HEK293 (cell line): ENCODE results near the gene NR1H3.

Experiments used
- BCL11A ChIP-seq: fragments of 450-650 bp; formaldehyde crosslinking; IDR thresholded peaks from 2 replicates; pipeline ENCODE4 v1.5.1; 2016; ENCODE audit warnings: low read depth, missing biosample characterization, missing genetic modification characterization
- KLF8 ChIP-seq: fragments of 450-650 bp; formaldehyde crosslinking; IDR thresholded peaks from 2 replicates; pipeline ENCODE4 v1.5.1; 2016; ENCODE audit warnings: missing biosample characterization, missing genetic modification characterization
- RBAK ChIP-seq: fragments of 450-650 bp; formaldehyde crosslinking; IDR thresholded peaks from 2 replicates; pipeline ENCODE4 v1.5.1; 2016; ENCODE audit warnings: missing biosample characterization, missing genetic modification characterization
- TRIM28 ChIP-seq: IDR thresholded peaks from 2 replicates; pipeline ENCODE4 v1.6.1; 2011; ENCODE audit warnings: low read length, control low read depth, borderline replicate concordance
- ZNF121 ChIP-seq: fragments of 450-650 bp; formaldehyde crosslinking; IDR thresholded peaks from 2 replicates; pipeline ENCODE4 v1.5.1; 2016; ENCODE audit warnings: missing biosample characterization, missing genetic modification characterization
- ZNF157 ChIP-seq: fragments of 450-650 bp; formaldehyde crosslinking; IDR thresholded peaks from 2 replicates; pipeline ENCODE4 v1.5.1; 2016; ENCODE audit warnings: missing biosample characterization, missing genetic modification characterization
- ZNF19 ChIP-seq: fragments of 450-650 bp; formaldehyde crosslinking; IDR thresholded peaks from 2 replicates; pipeline ENCODE4; 2016; ENCODE audit warnings: missing biosample characterization, missing genetic modification characterization, low read depth
- ZNF292 ChIP-seq: fragments of 450-650 bp; formaldehyde crosslinking; IDR thresholded peaks from 2 replicates; pipeline ENCODE4 v1.5.1; 2016; ENCODE audit warnings: low read depth, missing biosample characterization, missing genetic modification characterization, borderline replicate concordance
- ZNF37A ChIP-seq: fragments of 450-650 bp; IDR thresholded peaks from 2 replicates; pipeline ENCODE4 v1.5.1; 2018; ENCODE audit warnings: missing biosample characterization, missing genetic modification characterization
- ZNF571 ChIP-seq: fragments of 450-650 bp; formaldehyde crosslinking; IDR thresholded peaks from 2 replicates; pipeline ENCODE4 v1.5.0; 2017; ENCODE audit warnings: missing biosample characterization, missing genetic modification characterization
- ZNF626 ChIP-seq: fragments of 450-650 bp; sonication (Bioruptor Pico); formaldehyde crosslinking; IDR thresholded peaks from 2 replicates; pipeline ENCODE4 v1.5.1; 2018; ENCODE audit warnings: missing biosample characterization, missing genetic modification characterization, inconsistent platforms
- ZNF629 ChIP-seq: fragments of 450-650 bp; formaldehyde crosslinking; IDR thresholded peaks from 2 replicates; pipeline ENCODE4 v1.5.1; 2017; ENCODE audit warnings: missing biosample characterization, missing genetic modification characterization
- ZNF664 ChIP-seq: fragments of 450-650 bp; formaldehyde crosslinking; IDR thresholded peaks from 2 replicates; pipeline ENCODE4 v1.5.1; 2016; ENCODE audit warnings: missing biosample characterization, missing genetic modification characterization
- ZNF791 ChIP-seq: fragments of 450-650 bp; formaldehyde crosslinking; IDR thresholded peaks from 2 replicates; pipeline ENCODE4 v1.5.1; 2016; ENCODE audit warnings: missing biosample characterization, missing genetic modification characterization
- ZNF792 ChIP-seq: fragments of 450-650 bp; formaldehyde crosslinking; IDR thresholded peaks from 2 replicates; pipeline ENCODE4 v1.5.1; 2016; ENCODE audit warnings: missing biosample characterization, missing genetic modification characterization
- TF ChIP-seq, protein P1 (sequence below): fragments of 450-650 bp; formaldehyde crosslinking; IDR thresholded peaks from 2 replicates; pipeline ENCODE4 v1.5.1; 2016; ENCODE audit warnings: missing biosample characterization, missing genetic modification characterization, borderline replicate concordance
- TF ChIP-seq, protein P2 (sequence below): fragments of 450-650 bp; formaldehyde crosslinking; IDR thresholded peaks from 2 replicates; pipeline ENCODE4 v1.5.1; 2016; ENCODE audit warnings: missing biosample characterization, missing genetic modification characterization
- TF ChIP-seq, protein P3 (sequence below): fragments of 450-650 bp; formaldehyde crosslinking; IDR thresholded peaks from 2 replicates; pipeline ENCODE4 v1.5.1; 2017; ENCODE audit warnings: missing biosample characterization, missing genetic modification characterization
- TF ChIP-seq, protein P4 (sequence below): fragments of 450-650 bp; formaldehyde crosslinking; IDR thresholded peaks from 2 replicates; pipeline ENCODE4 v1.5.1; 2016; ENCODE audit warnings: missing biosample characterization, missing genetic modification characterization
- TF ChIP-seq, protein P5 (sequence below): fragments of 450-650 bp; formaldehyde crosslinking; conservative IDR thresholded peaks from 2 replicates; pipeline ENCODE4 v1.5.1; 2016; ENCODE audit warnings: low read depth, missing biosample characterization, missing genetic modification characterization

NR1H3 gene

DNA sequence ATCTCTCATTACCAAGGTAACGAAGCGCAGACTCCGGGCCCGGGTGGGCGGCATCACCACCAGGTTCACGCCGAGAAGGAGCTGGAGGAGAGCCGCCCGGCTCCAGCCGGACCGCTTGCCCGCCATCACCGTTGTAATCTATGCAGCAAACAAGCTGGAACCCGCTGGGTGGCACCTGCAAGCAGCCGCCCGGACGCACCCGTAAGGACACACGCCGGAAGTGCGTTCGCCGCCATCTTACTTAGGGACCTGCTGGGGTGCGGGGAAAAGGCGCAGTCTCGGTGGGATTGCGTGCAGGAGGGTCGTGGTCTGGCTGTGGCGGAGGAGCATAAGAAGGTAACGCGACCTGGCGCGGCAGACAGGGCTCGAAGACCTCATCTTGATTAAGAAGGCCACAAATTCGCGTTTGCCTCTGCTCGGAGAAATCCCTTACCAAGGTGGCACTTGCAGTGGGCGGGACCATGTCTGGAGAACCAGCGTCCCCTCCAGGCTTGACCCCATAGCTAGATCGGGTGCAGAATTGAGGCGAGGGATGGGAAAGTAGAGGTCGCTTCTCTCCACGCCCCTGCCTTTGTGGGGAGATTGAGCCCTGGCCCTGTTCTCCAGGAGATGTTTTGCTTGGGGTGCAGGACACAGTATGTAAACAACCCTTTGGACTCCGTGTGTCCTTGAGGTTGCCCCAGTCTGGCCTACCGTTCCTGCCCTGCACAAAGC is 9.0 kb upstream of the NR1H3 start, which contains the start of gene ACP2 (continued):
- TF ChIP-seq, protein P1, sequence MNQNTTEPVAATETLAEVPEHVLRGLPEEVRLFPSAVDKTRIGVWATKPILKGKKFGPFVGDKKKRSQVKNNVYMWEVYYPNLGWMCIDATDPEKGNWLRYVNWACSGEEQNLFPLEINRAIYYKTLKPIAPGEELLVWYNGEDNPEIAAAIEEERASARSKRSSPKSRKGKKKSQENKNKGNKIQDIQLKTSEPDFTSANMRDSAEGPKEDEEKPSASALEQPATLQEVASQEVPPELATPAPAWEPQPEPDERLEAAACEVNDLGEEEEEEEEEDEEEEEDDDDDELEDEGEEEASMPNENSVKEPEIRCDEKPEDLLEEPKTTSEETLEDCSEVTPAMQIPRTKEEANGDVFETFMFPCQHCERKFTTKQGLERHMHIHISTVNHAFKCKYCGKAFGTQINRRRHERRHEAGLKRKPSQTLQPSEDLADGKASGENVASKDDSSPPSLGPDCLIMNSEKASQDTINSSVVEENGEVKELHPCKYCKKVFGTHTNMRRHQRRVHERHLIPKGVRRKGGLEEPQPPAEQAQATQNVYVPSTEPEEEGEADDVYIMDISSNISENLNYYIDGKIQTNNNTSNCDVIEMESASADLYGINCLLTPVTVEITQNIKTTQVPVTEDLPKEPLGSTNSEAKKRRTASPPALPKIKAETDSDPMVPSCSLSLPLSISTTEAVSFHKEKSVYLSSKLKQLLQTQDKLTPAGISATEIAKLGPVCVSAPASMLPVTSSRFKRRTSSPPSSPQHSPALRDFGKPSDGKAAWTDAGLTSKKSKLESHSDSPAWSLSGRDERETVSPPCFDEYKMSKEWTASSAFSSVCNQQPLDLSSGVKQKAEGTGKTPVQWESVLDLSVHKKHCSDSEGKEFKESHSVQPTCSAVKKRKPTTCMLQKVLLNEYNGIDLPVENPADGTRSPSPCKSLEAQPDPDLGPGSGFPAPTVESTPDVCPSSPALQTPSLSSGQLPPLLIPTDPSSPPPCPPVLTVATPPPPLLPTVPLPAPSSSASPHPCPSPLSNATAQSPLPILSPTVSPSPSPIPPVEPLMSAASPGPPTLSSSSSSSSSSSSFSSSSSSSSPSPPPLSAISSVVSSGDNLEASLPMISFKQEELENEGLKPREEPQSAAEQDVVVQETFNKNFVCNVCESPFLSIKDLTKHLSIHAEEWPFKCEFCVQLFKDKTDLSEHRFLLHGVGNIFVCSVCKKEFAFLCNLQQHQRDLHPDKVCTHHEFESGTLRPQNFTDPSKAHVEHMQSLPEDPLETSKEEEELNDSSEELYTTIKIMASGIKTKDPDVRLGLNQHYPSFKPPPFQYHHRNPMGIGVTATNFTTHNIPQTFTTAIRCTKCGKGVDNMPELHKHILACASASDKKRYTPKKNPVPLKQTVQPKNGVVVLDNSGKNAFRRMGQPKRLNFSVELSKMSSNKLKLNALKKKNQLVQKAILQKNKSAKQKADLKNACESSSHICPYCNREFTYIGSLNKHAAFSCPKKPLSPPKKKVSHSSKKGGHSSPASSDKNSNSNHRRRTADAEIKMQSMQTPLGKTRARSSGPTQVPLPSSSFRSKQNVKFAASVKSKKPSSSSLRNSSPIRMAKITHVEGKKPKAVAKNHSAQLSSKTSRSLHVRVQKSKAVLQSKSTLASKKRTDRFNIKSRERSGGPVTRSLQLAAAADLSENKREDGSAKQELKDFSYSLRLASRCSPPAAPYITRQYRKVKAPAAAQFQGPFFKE (tag by site-specific recombination), result no peak
- no peak for TF ChIP-seq ZNF19
- TF ChIP-seq TRIM28, result peak; percentile 94
- TF ChIP-seq ZNF292 (tag by site-specific recombination), result no peak
- no peak for TF ChIP-seq ZNF37A (tag by site-specific recombination)
- TF ChIP-seq KLF8 (tag by site-specific recombination), result peak; percentile 85
- TF ChIP-seq, protein P2, sequence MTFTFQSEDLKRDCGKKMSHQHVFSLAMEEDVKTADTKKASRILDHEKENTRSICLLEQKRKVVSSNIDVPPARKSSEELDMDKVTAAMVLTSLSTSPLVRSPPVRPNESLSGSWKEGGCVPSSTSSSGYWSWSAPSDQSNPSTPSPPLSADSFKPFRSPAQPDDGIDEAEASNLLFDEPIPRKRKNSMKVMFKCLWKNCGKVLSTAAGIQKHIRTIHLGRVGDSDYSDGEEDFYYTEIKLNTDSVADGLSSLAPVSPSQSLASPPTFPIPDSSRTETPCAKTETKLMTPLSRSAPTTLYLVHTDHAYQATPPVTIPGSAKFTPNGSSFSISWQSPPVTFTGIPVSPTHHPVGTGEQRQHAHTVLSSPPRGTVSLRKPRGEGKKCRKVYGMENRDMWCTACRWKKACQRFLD (tag by site-specific recombination), result no peak
- TF ChIP-seq ZNF121 (tag by site-specific recombination), result 0 out of 2 replicates have a peak, but pooled peaks have one; percentile 51
- TF ChIP-seq RBAK (tag by site-specific recombination), result no peak
- TF ChIP-seq, protein P3, sequence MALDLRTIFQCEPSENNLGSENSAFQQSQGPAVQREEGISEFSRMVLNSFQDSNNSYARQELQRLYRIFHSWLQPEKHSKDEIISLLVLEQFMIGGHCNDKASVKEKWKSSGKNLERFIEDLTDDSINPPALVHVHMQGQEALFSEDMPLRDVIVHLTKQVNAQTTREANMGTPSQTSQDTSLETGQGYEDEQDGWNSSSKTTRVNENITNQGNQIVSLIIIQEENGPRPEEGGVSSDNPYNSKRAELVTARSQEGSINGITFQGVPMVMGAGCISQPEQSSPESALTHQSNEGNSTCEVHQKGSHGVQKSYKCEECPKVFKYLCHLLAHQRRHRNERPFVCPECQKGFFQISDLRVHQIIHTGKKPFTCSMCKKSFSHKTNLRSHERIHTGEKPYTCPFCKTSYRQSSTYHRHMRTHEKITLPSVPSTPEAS (tag by site-specific recombination), result peak; percentile 63
- TF ChIP-seq ZNF791, result no peak
- TF ChIP-seq BCL11A (tag by site-specific recombination), result no peak
- TF ChIP-seq ZNF792 (tag by site-specific recombination), result no peak; the same call in 1 of the 2 replicates
- no peak for TF ChIP-seq ZNF571
- no peak for TF ChIP-seq ZNF626
- TF ChIP-seq ZNF629 (tag by site-specific recombination), result peak; percentile 72
- no peak for TF ChIP-seq ZNF157 (tag by site-specific recombination)
- TF ChIP-seq, protein P4, sequence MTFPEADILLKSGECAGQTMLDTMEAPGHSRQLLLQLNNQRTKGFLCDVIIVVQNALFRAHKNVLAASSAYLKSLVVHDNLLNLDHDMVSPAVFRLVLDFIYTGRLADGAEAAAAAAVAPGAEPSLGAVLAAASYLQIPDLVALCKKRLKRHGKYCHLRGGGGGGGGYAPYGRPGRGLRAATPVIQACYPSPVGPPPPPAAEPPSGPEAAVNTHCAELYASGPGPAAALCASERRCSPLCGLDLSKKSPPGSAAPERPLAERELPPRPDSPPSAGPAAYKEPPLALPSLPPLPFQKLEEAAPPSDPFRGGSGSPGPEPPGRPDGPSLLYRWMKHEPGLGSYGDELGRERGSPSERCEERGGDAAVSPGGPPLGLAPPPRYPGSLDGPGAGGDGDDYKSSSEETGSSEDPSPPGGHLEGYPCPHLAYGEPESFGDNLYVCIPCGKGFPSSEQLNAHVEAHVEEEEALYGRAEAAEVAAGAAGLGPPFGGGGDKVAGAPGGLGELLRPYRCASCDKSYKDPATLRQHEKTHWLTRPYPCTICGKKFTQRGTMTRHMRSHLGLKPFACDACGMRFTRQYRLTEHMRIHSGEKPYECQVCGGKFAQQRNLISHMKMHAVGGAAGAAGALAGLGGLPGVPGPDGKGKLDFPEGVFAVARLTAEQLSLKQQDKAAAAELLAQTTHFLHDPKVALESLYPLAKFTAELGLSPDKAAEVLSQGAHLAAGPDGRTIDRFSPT (tag by site-specific recombination), result peak; percentile 84
- TF ChIP-seq ZNF664 (tag by site-specific recombination), result no peak
- TF ChIP-seq, protein P5, sequence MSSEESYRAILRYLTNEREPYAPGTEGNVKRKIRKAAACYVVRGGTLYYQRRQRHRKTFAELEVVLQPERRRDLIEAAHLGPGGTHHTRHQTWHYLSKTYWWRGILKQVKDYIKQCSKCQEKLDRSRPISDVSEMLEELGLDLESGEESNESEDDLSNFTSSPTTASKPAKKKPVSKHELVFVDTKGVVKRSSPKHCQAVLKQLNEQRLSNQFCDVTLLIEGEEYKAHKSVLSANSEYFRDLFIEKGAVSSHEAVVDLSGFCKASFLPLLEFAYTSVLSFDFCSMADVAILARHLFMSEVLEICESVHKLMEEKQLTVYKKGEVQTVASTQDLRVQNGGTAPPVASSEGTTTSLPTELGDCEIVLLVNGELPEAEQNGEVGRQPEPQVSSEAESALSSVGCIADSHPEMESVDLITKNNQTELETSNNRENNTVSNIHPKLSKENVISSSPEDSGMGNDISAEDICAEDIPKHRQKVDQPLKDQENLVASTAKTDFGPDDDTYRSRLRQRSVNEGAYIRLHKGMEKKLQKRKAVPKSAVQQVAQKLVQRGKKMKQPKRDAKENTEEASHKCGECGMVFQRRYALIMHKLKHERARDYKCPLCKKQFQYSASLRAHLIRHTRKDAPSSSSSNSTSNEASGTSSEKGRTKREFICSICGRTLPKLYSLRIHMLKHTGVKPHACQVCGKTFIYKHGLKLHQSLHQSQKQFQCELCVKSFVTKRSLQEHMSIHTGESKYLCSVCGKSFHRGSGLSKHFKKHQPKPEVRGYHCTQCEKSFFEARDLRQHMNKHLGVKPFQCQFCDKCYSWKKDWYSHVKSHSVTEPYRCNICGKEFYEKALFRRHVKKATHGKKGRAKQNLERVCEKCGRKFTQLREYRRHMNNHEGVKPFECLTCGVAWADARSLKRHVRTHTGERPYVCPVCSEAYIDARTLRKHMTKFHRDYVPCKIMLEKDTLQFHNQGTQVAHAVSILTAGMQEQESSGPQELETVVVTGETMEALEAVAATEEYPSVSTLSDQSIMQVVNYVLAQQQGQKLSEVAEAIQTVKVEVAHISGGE (tag by site-specific recombination), result peak; percentile 99
